Activated naive CD4-positive, alpha-beta T cell (primary cell): ENCODE results near the gene JMJD1C.
"Not testable (repeated sequence)": the region's sequence is repeated elsewhere in the genome, so short reads cannot be mapped to it uniquely, and the experiment has no call there.

Source experiments
- DNase-seq, 4 experiments: peaks; one replicate each; lab custom pipeline; 2025; lab: John Stamatoyannopoulos, UW

JMJD1C gene

DNA sequence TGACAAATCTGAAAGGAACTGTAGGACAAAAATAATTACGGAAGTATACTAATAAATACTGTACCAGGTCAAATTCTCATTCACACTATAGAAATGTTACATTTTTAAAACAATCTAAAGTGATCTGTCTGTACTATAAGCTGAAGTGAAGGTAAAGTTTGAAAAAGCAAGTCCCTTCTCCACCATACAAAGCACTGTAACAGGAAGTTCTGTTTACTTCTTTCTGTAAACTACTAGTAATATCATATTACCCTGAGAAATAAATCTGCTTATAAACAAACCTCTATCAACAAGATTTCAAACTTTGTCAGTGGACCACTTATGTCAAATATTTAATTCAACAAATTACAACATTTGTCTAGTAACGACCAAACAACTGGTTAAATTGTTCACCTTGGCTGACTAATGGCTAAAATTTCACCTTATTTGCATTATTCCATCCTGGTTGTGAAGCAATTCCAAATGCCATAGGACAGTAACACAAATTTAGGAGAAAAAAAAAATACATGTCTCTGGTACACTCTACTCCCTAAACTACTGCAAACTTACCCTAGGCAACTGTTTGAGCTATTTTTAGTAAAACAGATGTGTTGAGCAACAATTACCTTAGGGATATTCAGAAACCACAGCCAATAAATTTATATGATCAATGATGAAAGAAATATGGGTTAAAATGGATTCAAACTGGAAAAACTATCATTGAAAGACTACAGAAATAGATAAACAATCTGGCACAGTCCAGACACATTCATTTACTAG, 206.7 kb downstream of the JMJD1C start:
- no peak for DNase-seq

GRCh38 chr10:63257778-63258177, 208.0 kb downstream of the JMJD1C start:
- DNase-seq = no peak

- no peak for DNase-seq
Measured at GRCh38 chr10:63256009-63256773, 209.6 kb downstream of the JMJD1C start.

DNA sequence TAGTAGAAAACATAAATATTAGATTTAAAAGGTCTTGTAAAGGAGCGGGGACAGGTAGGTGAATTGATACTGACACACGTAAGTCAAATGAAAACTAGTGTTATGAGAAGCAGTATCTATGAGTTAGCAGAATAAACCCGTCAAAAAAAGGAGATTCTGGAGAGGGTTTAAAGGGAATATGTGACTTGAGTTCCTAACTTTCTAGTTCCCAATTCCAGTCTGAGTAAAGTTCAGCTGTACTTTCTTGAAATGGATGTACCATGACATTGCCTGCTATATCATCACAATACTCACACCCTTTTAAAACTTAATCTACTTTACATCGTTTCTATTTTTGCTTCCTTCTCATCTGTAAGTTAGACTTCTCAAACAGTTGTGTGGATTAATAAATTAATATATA, 210.5 kb downstream of the JMJD1C start:
- DNase-seq = no peak

DNA sequence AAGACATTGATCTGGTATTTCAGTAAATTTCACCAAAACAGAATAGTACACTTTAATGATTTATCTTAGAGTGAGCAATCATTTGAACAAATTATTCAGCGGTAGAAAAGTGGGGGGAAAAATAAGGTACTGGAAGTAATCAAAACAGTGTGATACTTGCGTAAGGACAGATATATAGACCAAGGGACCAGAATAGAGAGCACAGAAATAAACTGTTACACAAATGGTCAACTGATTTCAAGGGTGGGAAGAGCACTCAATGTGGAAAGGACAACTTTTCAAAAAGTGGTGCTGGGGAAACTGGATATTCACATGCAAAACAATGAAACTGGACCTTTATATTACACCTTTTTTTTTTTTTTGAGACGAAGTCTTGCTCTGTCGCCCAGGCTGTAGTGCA, 212.7 kb downstream of the JMJD1C start:
- no peak for DNase-seq

GRCh38 chr10:63252095-63252762, 213.5 kb downstream of the JMJD1C start:
- DNase-seq = no peak

DNA sequence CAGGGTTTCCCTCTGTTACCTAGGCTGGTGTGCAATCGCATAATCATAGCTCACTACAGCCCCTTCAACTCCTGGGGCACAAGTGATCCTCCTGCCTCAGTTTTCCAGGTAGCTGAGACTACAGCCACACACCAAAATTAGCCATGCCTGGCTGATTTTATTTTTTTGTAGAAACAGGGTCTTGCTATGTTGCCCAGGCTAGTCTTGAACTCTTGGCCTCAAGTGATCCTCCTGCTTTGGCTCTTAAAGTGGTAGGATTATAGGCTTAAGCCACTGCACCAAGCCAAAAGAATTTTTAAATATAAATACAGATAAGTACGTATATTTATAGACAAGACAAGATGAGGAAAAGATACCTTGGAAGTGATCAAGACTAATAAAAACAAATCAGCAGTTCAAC, 215.7 kb downstream of the JMJD1C start:
- no peak for DNase-seq

GRCh38 chr10:63247771-63248170, 218.0 kb downstream of the JMJD1C start:
- no peak for DNase-seq

DNA sequence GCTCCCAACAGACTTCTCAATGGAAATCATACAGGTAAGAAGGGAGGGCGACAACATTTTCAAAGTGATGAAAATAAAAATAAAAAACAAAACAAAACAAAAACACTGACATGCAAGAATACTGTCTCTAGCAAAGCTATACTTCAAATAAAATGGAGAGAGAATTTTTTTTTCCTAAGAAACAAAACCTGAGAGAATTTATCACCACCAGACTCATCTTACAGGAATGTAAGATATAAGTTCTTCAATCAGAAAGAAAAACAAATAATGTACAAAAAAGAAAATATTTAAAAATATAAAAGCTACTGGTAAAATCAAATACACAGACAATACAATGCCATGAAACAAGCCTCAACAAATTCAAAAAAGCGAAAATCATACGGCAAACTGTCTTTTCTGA, 219.4 kb downstream of the JMJD1C start:
- no peak for DNase-seq

DNA sequence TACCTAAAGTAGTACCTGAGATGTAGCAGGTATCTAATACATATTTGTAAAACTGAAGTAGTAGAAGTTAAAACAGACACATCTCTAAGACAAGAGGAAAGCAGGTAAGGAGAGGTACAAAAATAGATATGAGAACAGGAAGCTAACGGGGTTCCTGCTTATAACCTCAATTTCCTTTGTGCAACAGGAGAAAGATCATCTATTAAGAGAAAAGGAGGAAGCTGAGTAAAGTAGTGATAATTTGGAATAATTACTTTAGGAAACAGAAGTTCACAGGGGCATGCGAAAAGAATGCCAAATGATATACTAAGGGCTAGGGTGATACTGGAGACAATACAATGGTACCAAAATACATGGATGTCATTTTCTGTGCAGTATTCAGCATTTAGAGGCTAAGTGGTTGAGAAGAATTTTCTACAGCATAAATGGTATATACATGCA, 223.9 kb downstream of the JMJD1C start:
- DNase-seq = no peak

GRCh38 chr10:63240807-63241206, 225.0 kb downstream of the JMJD1C start:
- DNase-seq = no peak

- DNase-seq = no peak
Measured at GRCh38 chr10:63238501-63238900, 227.3 kb downstream of the JMJD1C start.

DNA sequence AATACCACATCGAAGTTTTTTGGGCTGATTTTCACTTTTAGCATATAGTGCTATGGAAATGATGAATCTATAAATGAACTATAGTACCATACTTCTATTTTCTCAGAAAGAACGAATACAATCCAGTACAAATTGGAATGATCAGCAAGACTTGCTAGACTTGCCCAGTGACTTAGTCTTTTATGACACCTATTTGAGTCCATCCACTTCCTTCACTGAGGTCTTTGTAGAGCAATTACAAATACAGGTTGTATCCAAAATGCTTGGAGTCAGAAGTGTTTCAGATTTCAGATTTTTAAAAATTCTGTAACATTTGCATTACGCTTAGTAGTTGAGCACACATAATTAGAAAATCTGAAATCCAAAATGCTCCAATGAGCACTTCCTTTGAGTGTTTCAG, 228.4 kb downstream of the JMJD1C start:
- DNase-seq = no peak

DNA sequence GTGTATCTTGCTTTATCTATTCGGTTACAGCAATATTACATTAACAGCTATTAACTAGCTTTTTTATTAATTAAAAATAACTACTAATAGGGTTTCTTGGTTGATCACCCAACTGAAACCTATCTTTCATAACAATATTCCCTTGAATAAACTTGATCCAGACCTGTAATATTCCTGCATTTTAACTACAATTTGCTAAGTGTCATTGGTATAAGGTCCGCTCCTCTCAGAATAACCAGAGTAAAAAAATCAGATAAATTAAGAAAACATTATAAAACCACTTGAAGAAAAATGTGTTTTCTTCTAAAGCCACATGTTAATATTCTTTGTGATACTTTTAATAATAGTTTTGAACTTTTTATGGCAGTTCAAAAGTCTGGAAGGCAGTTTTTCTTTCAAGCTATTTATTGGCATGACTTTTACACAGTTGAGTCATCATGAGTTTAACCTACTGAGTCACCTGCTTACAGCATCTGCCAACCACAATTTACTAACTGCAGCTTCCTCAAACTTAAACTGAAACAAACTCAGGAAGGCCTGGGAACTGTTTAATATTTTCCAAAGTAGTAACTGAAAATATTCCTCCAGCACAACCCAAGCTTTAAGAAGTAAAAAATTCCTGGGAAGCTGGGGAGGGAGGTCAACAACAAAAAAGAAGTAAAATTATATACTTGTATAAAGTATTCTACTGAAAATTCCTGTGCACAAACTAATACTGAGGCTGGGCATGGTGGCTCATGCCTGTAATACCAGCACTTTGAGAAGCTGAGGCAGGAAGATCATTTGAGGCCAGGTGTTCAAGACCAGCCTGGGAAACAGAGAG, 229.5 kb downstream of the JMJD1C start:
- no peak for DNase-seq

DNA sequence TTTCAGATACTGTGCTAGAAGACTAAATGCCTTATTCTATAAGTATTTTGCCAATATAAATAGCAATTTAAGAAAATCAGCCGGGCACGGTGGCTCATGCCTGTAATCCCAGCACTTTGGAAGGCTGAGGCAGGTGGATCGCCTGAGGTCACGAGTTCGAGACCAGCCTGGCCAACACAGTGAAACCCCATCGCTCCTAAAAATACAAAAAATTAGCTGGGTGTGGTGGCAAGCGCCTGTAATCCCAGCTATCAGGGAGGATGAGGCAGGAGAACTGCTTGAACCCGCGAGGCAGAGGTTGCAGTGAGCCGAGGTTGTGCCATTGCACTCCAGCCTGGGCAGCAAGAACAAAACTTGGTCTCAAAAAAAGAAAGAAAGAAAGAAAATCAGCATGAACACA, 230.6 kb downstream of the JMJD1C start:
- not testable (repeated sequence) for DNase-seq

GRCh38 chr10:63229161-63229560, 236.6 kb downstream of the JMJD1C start:
- DNase-seq = no peak

- DNase-seq = no peak
Measured at GRCh38 chr10:63228237-63228636, 237.5 kb downstream of the JMJD1C start.

GRCh38 chr10:63227207-63227895, 238.4 kb downstream of the JMJD1C start:
- DNase-seq = no peak

DNA sequence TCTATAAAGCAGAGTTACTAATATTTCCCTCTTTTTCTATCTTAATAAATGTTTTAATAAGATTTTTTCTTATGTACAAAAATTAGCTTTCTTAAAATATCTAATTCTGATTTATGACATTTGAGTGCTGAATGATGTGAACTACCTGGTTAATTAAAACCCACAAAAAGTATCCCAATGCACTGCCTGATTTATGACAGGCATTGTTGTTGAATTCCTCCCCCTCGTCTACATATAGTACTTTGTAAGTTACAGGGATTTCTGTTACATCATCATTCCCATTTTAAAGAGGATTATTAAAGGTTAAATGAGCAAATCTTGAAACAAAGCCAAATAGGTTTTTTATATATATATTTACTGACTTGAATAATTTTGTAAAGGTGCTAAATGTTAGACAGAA, 241.5 kb downstream of the JMJD1C start:
- DNase-seq = no peak

DNA sequence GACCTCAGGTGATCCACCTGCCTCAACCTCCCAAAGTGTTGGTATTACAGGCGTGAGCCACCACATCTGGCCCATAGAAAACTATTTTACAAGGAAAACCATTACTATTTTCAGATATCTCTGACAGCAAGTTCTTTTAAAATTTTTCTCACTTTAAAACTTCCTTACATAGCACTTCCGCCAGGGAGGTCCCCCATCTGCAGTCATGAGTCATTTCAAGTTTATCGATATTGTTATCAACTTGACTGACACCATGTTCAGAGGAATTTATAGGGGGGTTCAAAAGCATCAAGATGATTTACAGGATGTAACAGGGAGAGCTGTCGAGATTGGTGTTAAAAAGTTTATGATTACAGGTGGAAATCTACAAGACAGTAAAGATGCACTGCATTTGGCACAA, 243.8 kb downstream of the JMJD1C start:
- DNase-seq = no peak

- DNase-seq = no peak
Measured at GRCh38 chr10:63219749-63220148, 246.0 kb downstream of the JMJD1C start.
